D721Med (cell line): ENCODE data around the gene B4GALT7.

Experiments
- DNase-seq: peaks from one replicate; pipeline ENCODE4 v3.0.0; 2011; ENCODE audit warnings: low spot score; ENCODE audit not compliant: insufficient read length
- FAIRE-seq: peaks from 2 replicates; lab custom pipeline; 2011; peaks lifted over from hg19 to GRCh38; lab: Jason Lieb, UNC
- TF ChIP-seq, protein P1 (sequence below): IDR thresholded peaks from 2 replicates; pipeline ENCODE4 v1.5.1; 2012; ENCODE audit warnings: mild to moderate bottlenecking, control low read depth; ENCODE audit not compliant: insufficient read depth; ENCODE audit errors: missing control alignments

Gene B4GALT7

DNA sequence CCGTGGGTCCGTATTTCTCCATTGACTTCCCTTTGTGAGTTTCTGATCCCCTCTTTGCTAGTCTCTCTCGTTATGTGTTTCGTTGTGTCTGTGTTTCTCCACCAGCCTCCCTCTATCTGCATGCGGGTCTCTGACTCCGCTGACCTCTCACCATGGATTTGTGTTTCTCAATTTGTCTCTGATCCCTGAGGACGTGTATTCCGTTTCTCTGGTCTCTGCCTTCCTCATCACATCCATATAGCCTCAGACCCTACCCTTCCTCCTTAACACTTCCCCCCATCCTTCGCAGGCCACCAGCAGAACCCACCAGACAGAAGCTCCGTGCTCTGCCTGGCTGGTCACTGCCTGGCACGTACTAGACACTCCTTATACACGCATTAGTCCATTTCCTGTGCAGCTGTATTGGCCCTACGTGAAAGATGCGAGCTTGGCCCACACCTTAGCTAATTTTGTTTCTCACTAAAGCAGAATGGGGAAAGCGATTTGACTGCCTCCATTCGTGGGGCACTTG lies 631 bp downstream of the B4GALT7 start:
- FAIRE-seq, result no peak

DNA sequence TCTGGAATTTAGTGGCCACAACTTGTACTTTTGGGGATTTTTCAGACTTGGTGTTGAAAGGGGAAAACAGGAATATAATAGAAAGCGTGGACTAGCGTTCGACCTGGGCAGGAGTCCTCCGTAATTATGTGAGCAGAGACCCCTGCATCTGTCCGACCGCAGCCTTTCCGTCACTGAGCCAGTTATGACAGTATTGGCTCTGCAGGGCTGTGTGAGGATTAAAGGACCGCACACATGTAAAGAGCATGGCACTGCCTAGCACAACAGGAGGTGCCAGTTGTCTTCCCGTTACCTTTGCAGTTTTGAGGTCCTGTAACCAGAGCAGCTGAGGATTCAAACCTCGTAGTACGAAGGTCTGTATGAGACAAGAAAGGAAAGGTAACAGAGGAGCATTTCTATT lies 1.2 kb downstream of the B4GALT7 start:
- TF ChIP-seq, protein P1, sequence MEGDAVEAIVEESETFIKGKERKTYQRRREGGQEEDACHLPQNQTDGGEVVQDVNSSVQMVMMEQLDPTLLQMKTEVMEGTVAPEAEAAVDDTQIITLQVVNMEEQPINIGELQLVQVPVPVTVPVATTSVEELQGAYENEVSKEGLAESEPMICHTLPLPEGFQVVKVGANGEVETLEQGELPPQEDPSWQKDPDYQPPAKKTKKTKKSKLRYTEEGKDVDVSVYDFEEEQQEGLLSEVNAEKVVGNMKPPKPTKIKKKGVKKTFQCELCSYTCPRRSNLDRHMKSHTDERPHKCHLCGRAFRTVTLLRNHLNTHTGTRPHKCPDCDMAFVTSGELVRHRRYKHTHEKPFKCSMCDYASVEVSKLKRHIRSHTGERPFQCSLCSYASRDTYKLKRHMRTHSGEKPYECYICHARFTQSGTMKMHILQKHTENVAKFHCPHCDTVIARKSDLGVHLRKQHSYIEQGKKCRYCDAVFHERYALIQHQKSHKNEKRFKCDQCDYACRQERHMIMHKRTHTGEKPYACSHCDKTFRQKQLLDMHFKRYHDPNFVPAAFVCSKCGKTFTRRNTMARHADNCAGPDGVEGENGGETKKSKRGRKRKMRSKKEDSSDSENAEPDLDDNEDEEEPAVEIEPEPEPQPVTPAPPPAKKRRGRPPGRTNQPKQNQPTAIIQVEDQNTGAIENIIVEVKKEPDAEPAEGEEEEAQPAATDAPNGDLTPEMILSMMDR, result no peak
- FAIRE-seq (no peak), DNase-seq (no peak)

More for the DNA sequence above, 631 bp downstream of the B4GALT7 start:
- DNase-seq, result no peak
- TF ChIP-seq, protein P1, result no peak

DNA sequence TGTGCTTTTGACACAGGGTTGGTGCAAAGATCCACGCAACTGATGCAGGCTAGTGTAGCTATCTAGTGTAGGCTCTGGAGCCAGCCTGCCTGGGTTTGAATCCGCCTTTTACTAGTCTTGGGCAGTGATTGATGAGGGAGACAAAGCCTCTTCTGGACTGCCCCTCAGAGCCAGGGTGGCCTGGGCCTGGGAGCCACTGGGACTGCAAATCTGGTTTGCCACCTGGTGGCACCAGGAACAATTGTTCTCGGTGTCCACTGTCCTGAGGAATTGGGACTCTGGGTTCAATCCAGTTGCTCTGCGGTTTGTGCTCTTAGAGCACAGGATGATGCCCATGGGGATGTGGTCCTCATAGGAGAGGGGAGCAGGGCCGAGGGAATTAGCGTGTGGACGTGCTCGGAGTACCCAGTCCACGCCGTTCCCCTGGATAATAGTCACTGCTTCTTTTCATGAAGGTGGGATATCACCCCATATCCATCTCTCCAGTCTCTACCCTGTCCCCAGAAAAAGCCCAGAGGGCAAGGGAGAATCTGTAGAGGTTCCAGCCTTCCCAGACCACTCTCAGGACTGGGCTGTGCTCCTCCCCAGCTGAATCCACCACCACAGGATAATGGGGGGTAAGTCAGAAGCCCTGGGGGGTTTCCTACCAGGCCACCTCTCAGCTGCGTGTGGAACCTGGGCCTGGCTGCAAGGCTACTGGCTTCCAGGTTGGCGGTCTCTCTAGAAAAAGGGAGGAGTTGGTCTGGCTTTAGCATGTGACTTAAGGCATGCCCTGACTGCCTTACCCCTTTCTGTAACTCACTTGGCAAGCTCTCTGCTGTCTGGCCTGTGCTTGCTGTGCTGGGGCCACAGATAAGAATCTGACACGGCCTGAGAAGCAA lies 1.9 kb downstream of the B4GALT7 start:
- no peak for FAIRE-seq
- TF ChIP-seq, protein P1, result no peak
- DNase-seq, result no peak

DNA sequence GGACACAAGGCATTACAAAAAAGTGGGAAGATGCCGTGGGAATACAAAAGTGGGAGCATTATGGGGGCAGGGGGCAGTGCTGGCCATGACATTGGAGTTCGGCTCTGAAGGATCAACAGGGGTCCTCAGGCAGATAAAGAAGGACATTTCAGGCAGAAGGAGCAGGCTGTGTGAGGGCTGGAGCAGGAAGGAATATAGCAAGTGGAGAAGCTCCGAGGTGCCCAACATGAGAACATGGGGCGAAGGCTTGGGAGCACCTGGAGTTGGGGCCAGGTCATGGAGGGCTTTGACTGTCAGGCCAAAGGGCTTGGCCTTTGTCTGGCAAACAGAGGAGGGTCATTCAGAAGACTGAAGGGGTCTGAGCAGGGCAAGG lies 2.5 kb downstream of the B4GALT7 start:
- TF ChIP-seq, protein P1, result no peak
- no peak for DNase-seq
- FAIRE-seq, result no peak

DNA sequence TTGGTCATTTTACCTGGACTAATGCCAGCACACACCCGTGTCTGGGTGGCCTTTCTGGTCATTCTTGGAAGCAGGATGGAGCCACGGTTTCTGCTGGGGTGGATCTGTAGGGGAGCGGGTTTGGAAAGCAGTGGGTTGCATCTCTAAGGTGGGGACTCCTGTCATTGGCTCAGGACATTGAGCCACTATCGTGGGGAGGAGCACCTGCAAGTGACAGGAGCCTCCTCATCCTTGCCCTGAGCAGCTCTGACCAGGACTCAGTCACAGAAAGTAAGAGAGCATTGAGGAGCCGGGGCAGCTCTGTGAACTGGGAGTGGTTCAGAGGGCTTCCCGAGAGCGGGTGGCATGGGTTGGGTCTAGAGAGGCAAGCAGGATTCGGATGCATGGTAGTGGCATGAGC lies 3.7 kb downstream of the B4GALT7 start:
- FAIRE-seq, result no peak
- no peak for DNase-seq
- TF ChIP-seq, protein P1, result no peak

DNA sequence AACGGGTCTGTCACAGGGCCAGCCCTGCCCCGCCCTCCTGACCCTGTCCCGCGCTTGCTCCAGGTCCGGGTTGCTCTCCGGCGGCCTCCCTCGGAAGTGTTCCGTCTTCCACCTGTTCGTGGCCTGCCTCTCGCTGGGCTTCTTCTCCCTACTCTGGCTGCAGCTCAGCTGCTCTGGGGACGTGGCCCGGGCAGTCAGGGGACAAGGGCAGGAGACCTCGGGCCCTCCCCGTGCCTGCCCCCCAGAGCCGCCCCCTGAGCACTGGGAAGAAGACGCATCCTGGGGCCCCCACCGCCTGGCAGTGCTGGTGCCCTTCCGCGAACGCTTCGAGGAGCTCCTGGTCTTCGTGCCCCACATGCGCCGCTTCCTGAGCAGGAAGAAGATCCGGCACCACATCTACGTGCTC lies 4.2 kb downstream of the B4GALT7 start:
- TF ChIP-seq, protein P1, result no peak
- FAIRE-seq (no peak), DNase-seq (no peak)

DNA sequence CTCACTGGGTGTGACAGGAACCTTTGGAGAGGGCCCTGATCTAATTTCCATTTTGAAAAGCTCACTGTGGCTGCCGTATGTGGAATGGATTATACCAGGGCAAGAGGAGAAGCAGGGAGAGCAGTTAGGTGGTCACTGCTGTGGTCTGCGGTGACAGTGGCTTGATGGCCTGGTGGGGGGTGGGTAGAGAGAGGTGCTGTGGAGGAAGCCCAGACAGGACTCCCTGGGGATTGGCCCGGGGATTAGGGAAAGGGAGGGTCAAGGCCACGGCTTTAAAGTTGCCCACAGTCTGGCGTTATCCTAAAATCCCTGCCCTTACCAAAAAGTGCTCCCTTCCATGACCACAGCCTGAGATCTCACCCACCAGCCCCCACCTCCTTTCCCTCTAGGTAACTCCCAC lies 4.7 kb downstream of the B4GALT7 start:
- TF ChIP-seq, protein P1, result no peak
- no peak for FAIRE-seq
- no peak for DNase-seq
